SH-SY5Y (cell line): Measurements from ENCODE around the gene PDZRN3.

ENCODE experiments used
- GATA2 ChIP-seq: IDR thresholded peaks from 2 replicates; pipeline ENCODE4 v1.6.1; 2011; ENCODE audit warnings: mild to moderate bottlenecking, low read depth, low read length
- GATA3 ChIP-seq: IDR thresholded peaks from 2 replicates; pipeline ENCODE4 v1.6.1; 2011; ENCODE audit warnings: low read depth, mild to moderate bottlenecking, low read length, moderate library complexity

- no peak for TF ChIP-seq GATA2
- no peak for TF ChIP-seq GATA3
These were observed 150.1 kb downstream of the PDZRN3 start for GRCh38 chr3:73474619-73475018.
